Parathyroid adenoma (tissue), 2 donors: ENCODE measurements around the gene LEKR1.

ENCODE experiments used
- H2AFZ ChIP-seq: fragments of 300-600 bp; sonication (generic); one replicate; pipeline ENCODE4 v1.7.0; 2017; ENCODE audit warnings: antibody characterized with exemption, mild to moderate bottlenecking
- H3K27ac ChIP-seq: fragments of 300-600 bp; sonication (generic); one replicate; pipeline ENCODE4 v1.7.0; 2017
- H3K27me3 ChIP-seq: fragments of 300-600 bp; sonication (generic); one replicate; pipeline ENCODE4 v1.7.0; 2017; ENCODE audit warnings: low read length; ENCODE audit not compliant: control insufficient read depth, insufficient read depth
- H3K36me3 ChIP-seq: fragments of 300-600 bp; sonication (generic); one replicate; pipeline ENCODE4 v1.7.0; 2017; ENCODE audit warnings: low read length; ENCODE audit not compliant: control insufficient read depth, insufficient read depth
- H3K4me1 ChIP-seq: fragments of 300-600 bp; sonication (generic); one replicate; pipeline ENCODE4 v1.7.0; 2017; ENCODE audit warnings: control low read depth
- H3K4me2 ChIP-seq: fragments of 300-600 bp; sonication (generic); one replicate; pipeline ENCODE4 v1.7.0; 2017; ENCODE audit warnings: low read length
- H3K4me3 ChIP-seq: fragments of 300-600 bp; sonication (generic); one replicate; pipeline ENCODE4 v1.7.0; 2017; ENCODE audit warnings: low read depth, low read length
- H3K79me2 ChIP-seq: fragments of 300-600 bp; sonication (generic); one replicate; pipeline ENCODE4 v1.7.0; 2017; ENCODE audit warnings: control low read depth
- H3K9ac ChIP-seq: fragments of 300-600 bp; sonication (generic); one replicate; pipeline ENCODE4 v1.7.0; 2017; ENCODE audit warnings: mild to moderate bottlenecking
- H3K9me3 ChIP-seq: fragments of 300-600 bp; sonication (generic); one replicate; pipeline ENCODE4 v1.7.0; 2017; ENCODE audit warnings: low read length; ENCODE audit not compliant: control insufficient read depth
- TF ChIP-seq, protein P1 (sequence below): fragments of 300-600 bp; sonication (generic); IDR thresholded peaks from one replicate; pipeline ENCODE4 v1.7.0; 2017; ENCODE audit warnings: antibody characterized with exemption, mild to moderate bottlenecking
- donor health status: primary hyperparathyroidism.

Gene LEKR1

DNA sequence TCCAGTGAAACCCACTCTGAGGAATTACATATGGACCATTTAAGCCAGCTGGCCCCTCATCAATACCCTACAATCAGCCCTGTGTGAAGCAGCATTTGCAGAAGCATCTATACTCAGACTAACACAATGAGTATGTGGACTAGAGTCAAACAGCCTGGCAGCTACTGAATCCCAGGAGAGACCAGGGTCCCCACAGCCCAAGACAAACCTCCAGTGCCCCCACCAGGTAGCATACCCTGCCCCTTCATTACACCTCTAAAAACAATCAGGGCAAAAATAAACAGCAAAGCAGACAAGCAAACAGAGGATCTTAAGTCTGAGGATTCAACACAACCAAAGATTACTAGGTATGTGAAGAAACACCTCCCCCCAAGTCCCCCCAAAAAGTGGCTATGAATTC is 157.4 kb downstream of the LEKR1 start:
- H3K36me3 ChIP-seq, result no peaks in the 10 kb centered on the region
- H3K9me3 ChIP-seq, result no peaks in the 10 kb centered on the region
- no peak overlapping the region for H3K4me2 ChIP-seq
- no peak overlapping the region for H3K9ac ChIP-seq
- H3K4me3 ChIP-seq, result no peak overlapping the region
- H2AFZ ChIP-seq, result peak overlapping the region; percentile 7
- peaks cover 17% of the 10 kb centered on the region for H3K4me1 ChIP-seq
- H3K27me3 ChIP-seq, result no peaks in the 10 kb centered on the region
- H3K27ac ChIP-seq, result no peak overlapping the region
- H3K79me2 ChIP-seq, result no peaks in the 10 kb centered on the region
- TF ChIP-seq, protein P1, sequence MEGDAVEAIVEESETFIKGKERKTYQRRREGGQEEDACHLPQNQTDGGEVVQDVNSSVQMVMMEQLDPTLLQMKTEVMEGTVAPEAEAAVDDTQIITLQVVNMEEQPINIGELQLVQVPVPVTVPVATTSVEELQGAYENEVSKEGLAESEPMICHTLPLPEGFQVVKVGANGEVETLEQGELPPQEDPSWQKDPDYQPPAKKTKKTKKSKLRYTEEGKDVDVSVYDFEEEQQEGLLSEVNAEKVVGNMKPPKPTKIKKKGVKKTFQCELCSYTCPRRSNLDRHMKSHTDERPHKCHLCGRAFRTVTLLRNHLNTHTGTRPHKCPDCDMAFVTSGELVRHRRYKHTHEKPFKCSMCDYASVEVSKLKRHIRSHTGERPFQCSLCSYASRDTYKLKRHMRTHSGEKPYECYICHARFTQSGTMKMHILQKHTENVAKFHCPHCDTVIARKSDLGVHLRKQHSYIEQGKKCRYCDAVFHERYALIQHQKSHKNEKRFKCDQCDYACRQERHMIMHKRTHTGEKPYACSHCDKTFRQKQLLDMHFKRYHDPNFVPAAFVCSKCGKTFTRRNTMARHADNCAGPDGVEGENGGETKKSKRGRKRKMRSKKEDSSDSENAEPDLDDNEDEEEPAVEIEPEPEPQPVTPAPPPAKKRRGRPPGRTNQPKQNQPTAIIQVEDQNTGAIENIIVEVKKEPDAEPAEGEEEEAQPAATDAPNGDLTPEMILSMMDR, result no peak

DNA sequence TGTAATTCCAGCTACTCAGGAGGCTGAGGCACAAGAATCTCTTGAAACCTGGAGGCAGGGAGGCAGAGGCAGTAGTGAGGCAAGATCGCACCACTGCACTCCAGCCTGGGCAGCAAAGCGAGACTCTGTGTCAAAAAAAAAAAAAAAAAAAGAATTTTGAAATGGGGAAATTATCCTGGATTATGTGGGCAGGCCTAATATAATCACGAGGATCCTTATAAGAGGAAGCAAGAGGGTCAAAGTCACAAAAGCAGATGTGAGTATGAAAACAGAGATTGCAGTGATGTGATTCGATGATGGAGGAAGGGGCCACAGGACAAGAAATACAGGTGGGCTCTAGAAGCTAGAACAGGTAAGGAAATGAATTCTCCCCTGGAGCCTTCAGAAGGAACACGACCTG is 159.6 kb downstream of the LEKR1 start:
- Histone ChIP-seq H2AFZ (peak overlapping the region; percentile 31), H3K9me3 (no peaks in the 10 kb centered on the region), H3K36me3 (no peaks in the 10 kb centered on the region), H3K79me2 (no peaks in the 10 kb centered on the region), H3K9ac (no peak overlapping the region), H3K27me3 (no peaks in the 10 kb centered on the region), H3K27ac (peak overlapping the region; percentile 45), H3K4me1 (peaks cover 14% of the 10 kb centered on the region), H3K4me3 (no peak overlapping the region), H3K4me2 (no peak overlapping the region)
- TF ChIP-seq, protein P1, result no peak

DNA sequence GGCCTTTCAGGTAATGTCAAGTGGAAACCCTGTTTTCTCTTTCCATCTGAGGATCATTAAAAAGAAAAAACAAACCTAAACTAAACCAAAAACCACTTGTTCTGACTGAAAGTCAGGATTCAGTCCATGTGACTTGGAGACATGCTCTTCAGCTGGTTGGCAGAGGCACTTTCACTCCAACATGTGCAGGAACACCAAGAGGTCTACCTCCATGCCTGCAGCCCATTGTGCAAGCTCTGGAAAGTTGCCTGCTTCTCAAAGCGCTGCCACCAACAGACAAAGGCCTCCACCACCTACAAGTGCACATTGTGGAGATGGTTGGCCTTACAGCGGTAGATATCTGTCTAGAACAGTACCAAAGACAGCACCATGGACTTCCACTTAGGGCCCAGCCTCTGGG is 161.8 kb downstream of the LEKR1 start:
- TF ChIP-seq, protein P1, result no peak
- Histone ChIP-seq H3K36me3 (no peaks in the 10 kb centered on the region), H3K27ac (no peak overlapping the region), H3K4me3 (no peak overlapping the region), H2AFZ (peak overlapping the region; percentile 16), H3K9ac (no peak overlapping the region), H3K9me3 (no peaks in the 10 kb centered on the region), H3K79me2 (no peaks in the 10 kb centered on the region), H3K4me2 (no peak overlapping the region), H3K27me3 (no peaks in the 10 kb centered on the region), H3K4me1 (peaks cover 14% of the 10 kb centered on the region)

DNA sequence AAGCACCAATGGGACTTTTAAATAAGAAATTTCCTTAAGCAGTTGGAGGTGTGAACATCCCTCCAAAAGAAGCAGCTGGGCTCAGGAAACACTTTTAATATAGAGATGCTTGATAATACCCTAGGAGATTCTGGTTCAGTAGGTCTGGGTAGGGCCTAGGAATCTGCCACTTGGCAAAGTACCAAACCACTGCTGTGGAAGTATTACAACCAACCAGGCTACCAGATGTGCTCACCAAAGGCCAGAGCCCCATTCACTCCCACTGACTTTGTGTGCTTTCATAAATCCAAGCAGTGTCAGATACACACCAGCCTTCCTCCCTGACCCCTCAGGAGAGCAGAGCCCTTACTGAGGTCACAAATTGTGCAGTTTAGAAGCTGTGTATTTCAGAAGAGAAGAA is 171.2 kb downstream of the LEKR1 start:
- Histone ChIP-seq H3K4me3 (no peak overlapping the region), H3K9me3 (no peaks in the 10 kb centered on the region), H2AFZ (peak overlapping the region; percentile 47), H3K4me2 (no peak overlapping the region), H3K36me3 (no peaks in the 10 kb centered on the region), H3K27me3 (no peaks in the 10 kb centered on the region), H3K27ac (no peak overlapping the region), H3K9ac (no peak overlapping the region), H3K79me2 (no peaks in the 10 kb centered on the region), H3K4me1 (peaks cover 21% of the 10 kb centered on the region)
- TF ChIP-seq, protein P1, result no peak

DNA sequence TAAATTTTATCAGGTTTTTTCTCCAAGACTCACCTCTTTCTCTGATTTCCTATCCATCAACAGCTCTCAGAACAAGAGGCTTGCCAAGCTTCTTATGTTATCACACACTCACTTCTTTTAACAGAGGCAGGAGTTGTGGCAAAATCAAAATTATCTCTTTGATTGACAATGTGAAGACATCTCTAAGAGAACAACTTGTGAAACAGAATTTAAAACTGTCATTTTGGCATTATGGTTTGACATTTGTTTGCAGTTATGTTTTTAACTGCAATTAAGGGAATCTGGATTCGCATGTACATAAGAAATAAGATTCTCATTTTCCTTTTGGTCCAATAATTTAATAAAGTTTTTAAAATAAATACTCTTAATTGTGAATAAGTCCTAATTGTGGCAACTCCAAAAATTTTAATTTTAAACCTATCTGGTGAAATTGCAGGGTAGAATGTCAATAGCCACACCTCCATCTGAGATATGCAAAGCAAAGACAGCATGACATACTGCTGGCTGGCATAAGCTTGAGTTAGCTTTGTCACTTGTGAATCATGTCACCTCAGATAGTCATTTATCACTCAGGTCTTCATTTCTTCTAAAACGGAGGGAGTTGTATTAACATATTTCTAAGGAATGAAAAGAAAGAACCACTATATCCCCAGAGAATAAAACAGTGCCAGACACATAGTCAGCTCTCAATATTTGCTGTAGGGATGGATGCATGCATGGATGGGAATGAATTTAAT is 175.2 kb downstream of the LEKR1 start:
- no peaks in the 10 kb centered on the region for H3K79me2 ChIP-seq
- H3K9ac ChIP-seq, result no peak overlapping the region
- no peaks in the 10 kb centered on the region for H3K9me3 ChIP-seq
- H3K36me3 ChIP-seq, result no peaks in the 10 kb centered on the region
- TF ChIP-seq, protein P1, result no peak
- no peak overlapping the region for H2AFZ ChIP-seq
- no peak overlapping the region for H3K4me2 ChIP-seq
- H3K4me3 ChIP-seq, result no peak overlapping the region
- H3K27me3 ChIP-seq, result no peaks in the 10 kb centered on the region
- peaks cover 14% of the 10 kb centered on the region for H3K4me1 ChIP-seq
- H3K27ac ChIP-seq, result no peak overlapping the region
